Measurements from ENCODE around the gene ZBTB42. TPM values are rescaled to one million over a fixed set of nuclear protein-coding genes. Genes with fewer than 3 reads are reported as not detected.

The ZBTB42 gene
- total RNA-seq, 1 experiment from 2014 or later, result 5.5 TPM

DNA sequence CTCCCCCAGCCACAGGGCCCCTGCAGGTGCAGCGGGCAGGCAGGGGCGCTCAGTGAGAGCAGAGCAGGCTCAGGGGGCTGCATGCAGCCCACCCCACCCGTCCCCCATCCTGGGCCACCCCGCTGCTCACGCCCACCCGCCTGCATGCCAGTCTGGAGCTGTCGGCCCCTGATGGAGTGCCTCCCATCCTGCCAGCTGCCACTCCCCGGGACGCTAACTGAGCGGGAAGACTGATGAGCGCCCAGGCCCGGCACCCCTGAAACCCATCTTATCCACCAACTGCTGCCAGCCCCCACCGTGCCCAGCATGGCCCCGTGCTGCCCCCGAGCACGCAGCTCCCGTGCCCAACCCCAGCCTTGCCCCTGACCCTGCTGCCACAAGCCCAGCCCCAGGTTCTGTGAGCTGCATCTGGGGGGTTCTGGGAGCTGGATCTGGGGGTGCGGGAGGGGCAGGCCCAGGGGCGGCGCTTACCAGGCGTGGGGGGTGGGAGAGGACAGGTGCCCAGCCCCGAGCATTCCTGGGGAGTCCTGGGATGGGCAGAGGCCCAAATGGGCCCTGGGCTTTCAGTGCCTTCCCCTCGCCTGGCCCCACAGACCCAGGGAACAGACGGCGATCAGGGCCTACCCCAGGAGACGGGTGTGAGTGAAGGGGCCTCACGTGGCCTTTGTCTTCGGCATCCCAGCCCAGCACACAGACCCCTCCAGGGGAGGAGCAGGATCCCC is 18.7 kb upstream of the ZBTB42 start:
- no peak for DNase-seq (ENCODE audit: low read depth)

DNA sequence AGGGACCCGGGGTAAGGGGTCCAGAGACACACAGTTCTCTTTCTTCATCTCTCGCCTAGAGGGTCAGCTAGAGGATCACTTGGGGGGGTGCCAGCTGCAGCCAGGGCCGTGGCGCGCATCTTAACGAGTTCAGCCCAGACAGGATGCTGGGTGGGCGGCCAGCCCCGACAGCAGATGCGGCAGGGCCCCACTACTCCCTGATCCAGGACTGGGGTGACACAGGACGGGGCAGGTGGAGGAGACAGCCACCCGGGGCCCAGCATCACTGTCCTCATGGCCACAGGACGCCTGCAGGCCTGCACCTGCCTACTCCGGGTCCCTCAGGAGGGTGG is 18.1 kb upstream of the ZBTB42 start:
- no peak for DNase-seq (ENCODE audit: low read depth)

DNA sequence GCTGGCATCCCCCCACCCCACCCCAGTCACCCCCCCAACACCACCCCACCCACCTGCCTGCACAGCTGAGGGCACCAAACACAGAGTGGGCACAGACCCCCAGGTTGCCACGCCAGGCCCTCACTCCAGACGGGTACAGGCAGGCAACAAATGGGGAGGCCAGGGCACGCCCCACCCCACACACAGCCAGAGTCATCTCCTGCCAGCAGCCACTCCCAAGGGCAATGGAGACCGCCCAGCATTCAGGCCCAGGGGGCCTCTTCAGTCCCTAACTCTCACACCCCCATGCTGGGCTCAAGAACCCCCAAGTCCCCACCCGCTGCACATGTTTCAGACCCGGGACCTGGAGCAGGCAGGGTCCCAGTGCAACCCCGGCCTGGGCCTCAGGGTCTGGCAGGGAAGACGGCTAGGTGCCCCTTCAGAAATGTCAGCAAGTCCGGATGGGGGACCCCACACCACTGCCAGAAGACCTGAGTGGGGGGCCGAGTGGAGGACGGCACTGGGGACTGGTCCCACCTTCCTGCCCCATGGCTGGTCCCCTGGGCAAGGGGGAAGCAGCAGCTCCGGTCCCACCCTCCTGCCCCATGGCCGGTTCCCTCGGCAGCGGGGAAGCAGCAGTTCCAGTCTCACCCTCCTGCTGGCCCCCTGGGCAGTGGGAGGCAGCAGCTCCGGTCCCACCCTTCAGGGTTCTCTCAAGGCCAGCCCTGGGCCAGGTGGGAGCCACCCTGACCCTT is 17.2 kb upstream of the ZBTB42 start:
- no peak for DNase-seq (ENCODE audit: low read depth)

DNA sequence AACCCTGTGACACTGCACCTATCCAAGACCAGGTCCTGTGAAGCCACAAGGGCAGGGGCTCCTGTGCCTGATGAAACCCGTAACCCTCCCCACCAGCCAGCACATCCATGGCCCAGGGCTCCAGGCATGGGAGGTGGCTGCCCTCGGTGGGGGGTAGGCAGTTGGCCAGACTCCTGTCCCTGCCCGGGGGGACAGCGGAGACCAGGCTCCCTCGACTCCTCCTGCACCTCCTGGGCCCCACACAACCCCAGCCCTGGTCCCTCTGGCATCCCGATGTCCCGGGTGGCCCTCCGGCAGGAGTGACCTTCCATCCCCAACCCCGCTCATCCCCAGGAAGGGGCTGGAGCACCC is 16.7 kb upstream of the ZBTB42 start:
- no peak for DNase-seq (ENCODE audit: low read depth)

DNA sequence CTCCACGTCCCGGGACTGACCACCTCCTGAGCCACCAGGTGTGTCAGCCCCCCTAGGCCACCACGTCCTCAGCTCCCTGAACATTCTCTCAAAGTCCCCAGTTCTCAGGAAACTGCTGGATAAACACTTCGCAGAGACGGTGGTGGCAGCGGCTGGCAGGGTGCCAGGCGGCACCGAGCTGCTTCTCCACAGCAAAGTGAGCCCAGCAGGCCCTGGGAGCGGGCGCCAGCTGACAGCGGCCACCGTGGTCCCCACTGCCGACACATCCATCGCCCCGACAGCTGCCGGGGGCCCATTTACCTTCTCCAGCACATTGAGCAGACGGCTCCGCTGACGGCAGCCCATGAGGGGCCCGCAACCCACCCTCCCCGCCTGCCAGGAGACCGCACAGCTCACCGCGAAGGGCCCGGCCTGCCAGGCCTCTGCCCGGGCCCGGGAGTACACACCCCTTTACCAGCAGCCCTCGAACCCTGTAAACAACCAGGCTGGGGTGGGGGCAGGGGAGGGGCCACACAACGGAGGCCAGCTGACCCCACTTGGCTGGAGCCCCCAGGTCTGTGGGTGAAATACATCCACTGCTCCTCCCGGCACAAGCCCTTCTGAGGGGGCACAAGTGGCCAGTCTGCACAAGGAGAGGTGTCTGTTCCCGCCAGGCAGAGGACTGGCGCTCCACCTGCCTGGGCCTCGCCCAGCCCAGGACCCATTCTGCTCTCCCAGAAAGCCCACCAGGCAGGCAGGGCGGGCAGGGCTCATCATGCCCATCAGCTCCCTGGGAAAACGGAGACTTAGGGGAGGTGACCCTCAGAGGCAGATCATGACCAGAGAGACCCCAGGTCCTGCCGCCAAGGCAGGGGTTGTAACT is 15.8 kb upstream of the ZBTB42 start:
- no peak for DNase-seq (ENCODE audit: low read depth)

DNA sequence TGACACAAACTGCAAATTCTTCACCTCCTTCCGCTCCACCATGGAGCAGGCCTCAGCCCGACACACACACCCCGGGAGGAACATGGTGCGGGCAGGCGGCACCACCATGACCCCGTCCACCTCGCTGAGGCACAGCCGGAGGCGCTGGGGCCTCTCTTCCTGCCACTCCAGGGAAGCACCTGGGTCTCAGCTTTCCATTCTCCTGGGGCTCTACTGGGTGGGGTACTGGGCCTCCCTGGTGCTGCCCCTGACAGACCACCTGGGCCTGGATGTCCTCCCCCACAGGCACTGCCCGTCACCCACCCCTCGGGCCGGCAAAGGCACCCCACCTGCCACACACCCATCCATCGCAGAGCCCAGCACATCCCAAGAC is 15.2 kb upstream of the ZBTB42 start:
- DNase-seq (ENCODE audit: low read depth), result no peak

DNA sequence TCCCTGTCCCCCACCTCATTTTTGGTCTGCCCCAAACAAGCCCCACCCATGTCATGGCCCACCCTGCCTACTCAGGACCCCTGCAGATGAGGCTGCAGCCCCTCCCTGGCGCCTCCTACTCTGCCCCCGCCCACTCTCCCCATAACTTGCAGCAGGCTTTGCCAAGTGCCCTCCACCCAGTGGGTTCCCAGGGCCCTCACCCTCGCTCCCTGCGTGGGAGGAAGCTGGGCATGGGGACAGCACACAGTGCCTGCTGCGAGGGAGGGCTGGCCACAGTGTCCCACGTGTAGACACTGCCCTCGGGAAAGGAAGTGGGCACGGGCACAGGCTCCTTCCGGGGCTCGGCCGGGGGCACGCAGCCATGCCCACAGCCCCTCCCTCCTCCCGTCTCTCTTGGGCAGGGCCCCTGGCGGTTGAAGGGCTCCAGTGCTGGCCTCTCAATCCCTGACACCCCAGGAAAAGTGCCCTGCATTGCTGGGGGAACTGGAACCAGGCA is 14.8 kb upstream of the ZBTB42 start:
- no peak for DNase-seq (ENCODE audit: low read depth)

DNA sequence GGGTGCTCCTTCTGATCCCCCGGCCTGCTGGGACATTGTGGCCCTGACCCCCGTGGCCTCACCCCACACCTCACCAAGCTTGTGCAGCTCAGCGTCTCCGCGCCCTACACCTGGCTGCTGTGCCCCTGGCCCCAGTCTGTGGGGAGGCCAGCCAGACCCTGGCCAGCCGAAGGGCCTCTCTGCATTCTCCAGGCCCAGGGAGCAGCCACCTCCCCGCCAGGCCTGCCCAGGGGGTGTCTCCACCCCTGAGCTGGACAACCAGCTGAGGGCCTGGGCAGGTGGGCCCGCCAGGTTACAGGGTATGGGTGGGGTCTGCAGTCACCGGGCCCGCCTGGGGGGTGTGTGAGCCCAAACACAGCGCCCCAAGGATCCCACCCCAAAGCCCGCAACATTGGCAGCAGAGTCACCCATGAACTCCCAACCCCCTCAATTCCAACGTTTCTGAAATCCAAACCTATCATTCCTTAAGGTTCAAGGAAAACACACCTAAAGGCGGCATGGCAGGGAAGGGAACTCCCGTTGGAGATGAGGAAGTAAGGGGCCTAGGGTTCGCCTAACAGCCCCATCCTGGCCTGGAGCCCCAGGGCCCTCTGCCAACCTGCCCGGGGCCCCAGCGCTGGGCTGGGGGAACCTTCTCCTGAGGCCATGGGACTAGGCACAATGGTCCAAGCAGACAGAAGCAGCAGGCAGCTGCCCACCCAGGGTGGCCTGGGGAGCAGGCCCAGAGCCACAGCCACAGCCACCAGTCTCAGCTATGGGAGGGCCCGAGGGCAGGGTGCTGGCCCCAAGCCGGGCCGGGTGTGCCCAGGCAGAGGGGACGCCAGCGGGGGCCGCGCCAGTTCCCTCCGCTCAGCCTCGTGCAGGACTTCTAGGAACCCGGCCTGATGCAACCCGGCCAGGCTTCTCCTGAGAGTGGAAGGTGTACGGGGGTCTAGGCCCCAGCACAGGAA is 13.9 kb upstream of the ZBTB42 start:
- DNase-seq (ENCODE audit: low read depth), result no peak

DNA sequence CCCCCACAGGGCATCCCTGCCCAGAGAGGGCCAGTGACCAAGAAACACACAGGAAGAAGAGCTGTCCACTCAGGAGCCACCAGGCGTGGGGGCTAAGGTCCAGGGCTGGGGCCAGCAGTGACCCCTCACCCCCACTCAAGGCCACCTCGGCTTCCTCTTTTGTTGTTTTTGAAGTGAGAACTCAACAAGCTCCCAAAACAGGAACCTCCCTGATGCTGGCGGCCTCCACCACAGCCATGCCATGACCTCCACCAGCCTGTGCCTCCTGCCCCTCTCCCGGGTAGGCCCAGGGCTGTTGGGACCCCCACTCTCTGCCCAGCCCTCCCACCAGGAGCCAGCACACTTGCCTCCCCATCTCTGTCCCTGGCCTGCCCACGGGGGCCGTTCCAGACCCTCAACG is 13.2 kb upstream of the ZBTB42 start:
- no peak for DNase-seq (ENCODE audit: low read depth)

DNA sequence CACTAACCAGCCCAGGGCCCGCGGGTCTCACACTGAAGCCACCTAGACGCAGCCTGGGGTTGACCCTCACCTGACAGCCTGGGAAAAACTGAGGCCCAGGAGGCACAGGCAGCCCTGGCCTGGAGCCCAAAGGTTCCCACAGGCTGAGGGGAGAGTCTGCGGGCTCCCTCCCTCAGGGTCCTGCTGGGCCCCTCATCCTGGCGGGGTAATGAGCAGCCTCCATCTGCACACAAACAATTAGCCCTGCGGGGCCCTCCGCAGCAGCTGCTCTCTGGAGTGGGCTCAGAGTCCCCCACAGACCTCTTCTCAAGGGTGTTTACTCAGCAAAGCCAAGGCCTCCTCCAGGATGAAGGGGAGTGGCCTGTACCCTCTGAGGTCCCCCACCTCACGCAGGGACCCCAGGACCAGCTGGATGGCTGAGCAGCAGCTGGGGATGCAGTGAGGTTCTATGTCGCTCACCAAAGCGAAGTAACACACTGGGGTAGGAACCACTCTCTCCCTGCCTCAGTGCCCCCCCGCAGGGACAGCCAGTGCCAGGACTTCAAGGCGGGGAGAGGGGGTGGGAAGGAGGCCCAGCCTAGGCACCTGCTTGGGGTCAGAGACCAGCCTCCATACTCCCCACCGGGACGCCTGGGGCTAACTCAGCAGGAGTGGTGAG is 12.6 kb upstream of the ZBTB42 start:
- DNase-seq (ENCODE audit: low read depth), result no peak

DNA sequence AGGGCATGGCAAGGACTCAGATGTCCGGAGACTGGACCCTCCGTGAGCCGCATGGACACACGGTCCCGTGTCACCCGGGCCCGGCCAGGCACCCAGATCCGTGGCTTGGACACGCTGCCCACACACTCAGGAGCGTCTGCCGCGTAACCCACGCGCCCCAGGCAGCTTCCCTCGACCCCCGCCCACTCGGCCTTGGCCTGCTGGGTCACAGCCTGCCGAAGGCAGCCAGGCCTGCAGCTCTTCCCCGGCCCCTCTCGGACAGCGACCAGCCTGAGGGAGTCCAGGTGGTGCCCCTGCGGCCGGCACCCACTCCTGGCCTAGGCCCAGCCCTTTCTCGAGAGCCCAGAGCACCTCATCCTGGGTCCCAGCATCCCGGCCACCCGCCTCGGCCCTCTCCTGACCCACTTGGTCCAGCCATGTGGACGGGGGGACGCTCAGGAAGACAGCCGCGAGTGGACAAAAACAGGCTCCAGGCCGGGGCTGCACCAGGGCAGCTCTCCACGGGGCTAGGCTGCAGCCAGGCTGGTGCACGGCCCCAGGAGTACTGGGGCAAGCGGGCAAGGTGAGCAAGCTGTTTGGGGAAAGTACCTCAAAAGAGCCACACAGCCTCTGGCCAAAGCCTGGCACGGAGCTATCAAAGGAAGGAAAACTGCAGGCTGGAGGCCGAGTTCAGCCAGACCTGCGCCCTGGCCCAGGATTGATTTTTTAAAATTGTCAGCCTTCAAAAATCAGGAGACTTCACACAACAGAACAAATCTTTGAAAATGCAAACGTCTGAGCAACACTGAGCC is 11.8 kb upstream of the ZBTB42 start:
- no peak for DNase-seq (ENCODE audit: low read depth)

DNA sequence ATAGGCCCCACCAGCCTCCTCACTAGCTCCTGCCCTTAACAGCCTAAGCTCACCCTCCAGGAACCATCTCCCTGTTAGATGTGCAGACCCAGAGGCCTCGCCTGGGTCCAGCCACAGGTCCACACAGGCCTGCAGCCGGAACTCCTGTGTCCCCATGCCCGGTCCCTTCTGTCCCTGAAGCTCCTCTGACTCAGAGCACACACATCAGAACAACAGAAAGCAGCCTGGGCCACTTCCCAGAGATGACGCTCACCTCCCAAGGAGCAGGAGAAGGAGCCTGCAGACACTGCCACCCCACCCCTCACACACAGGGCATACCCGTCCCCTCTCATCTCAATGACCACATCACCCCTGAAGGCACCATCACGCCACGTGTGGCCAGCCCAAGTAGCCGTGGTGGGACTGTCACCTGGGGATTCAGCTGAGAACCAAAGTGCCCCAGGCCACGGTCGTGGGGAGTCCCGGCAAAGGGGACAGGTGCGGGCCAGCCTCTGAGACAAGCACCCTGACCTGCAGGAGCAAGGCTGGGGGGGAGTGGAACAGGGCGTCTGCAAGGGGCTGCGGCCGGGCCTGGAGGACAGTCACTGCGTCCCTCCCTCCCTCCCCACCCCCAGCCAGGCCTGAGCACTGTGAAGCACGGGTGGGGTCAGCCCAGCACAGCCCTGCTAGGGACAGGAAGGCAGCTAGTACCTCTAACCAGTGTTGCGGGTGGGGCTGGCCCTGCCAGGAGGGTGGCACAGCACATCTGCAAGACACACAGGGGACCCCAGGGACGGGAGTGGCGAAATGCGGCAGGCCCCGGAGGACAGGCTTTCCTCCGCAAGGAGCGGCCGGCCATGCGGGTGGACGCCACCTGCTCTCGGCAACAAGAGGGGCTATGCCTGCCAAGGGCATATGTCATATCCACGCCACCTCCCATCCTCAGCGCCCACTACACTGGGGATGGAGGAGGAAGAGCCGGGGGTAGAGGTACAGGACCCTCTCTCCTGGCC is 10.9 kb upstream of the ZBTB42 start:
- no peak for DNase-seq (ENCODE audit: low read depth)

DNA sequence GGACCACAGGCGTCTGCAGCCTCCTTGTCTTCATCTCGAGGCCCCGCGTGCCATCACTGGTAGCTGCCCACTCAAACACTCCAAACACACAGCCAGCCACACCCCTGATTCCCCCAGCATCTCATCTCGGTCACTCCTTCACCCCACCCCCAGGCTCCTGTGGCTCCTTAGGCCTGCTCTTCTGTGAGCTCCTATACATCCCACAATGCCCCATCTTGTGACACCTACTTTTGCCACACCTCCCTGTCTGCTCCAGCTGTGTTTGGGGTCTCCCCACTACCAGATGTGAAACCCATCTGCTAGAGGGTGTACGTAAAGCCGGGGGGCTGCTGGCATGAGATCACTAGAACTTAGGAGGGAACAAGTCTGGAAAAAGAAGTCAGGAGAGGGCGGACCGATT is 9.5 kb upstream of the ZBTB42 start:
- DNase-seq (ENCODE audit: low read depth), result no peak

DNA sequence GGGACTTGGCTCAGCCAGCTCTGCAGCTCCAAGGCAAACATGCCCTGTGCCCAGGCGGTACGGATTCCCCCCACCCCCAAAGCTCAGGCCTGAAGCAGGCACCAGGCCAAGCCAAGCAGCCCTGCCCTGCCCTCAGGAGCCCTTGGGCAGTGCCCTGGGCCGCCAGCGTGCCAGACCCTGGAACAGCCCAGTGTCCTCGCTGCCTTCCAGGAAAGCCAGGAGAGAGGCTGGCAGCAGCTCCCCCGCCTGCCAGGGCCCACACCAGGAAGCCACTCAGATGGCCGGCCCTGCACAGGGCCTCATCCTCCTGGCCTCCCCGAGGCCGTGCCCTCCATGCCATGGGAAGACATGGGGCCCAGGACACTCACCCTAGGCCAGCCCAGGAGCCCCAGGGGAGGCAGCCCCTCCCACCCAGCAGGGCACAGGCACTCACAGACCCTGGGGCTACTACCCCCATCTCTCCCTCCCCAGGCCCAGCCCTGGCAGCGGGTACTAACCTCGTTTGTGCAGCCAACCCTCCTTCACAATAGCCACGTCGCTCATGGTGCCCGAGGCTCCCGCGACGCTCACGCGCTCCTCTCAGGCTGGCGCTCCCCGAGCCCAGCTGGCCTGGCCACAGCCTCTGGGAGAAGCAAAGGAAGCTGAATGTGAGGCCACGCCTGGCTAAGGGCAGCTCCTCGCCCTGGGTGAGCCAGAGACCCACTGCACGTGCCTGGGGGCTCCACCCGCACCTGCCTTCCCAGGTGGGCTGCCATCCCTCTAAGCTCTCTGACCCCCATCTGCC is 8.6 kb upstream of the ZBTB42 start:
- no peak for DNase-seq (ENCODE audit: low read depth)

DNA sequence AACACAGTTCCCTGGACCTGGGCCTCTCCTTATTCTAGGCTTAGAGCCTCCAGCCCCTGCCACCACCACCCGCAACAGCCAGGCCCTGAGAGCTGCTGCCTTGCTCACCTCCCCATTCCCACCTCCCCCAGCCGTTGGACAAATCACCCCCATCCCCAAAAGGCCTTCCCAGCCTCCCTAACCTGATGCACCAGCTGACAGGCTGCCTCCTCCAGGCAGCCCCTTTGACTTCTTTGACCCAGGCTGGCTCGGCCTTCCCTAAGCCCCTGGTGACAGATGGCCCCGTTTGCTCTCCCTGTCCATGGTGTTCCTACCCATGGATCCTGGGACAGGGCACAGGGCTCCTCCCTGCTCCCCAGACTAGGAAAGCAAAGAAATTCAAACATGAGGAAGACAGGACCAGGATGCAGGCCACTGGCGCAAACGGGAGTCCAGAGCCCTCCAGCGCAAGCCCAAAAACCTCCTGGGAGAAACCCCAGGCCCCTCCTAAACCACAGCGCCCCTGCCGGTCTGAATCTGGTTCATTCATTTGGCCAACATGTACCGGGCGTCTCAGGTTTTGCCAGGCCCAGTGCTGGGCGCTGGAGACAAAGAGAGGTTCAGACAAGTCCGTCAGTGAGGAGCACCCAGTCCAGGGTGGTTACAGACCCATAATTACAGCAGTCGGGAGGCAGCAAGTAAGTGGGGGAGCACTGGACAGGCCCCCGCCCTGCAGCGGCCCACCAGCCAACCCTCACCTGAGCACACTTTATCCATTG is 7.8 kb upstream of the ZBTB42 start:
- DNase-seq (ENCODE audit: low read depth), result no peak

DNA sequence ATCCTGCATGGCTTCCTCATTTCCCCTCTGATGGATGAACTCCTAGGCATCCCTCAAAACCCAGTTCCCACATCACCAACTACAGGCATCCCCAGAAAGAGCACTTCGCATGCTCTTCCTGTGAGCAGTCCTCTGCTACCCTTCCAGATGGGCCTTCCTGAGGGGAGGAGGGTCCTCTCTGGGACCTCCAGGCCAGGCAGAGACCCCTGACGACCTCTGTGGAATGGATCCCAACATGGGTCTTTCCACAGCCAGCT is 7.3 kb upstream of the ZBTB42 start:
- DNase-seq (ENCODE audit: low read depth), result no peak

DNA sequence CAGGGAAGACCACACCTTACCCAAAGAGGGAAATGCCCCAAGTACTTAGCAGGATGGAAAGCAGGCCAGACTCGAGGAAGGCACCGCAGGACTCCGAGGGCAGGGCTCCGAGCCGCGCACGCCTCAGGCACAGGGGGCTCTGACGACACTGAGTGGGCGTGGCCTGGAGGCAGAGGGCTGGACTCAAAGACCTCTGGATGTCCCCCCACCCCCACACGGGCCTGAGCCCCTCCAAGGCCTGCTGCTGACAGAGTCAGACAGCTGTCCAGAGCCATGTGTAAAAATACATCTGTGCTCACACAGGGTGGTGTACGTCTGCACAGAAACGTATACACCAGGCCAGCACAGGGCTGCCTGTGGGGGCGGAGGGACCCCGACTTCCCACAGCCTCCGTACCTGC is 6.8 kb upstream of the ZBTB42 start:
- DNase-seq (ENCODE audit: low read depth), result peak; percentile 51

Measured in HT1080 (cell line).